Lung (tissue), 12 donors: ENCODE measurements around the gene LIX1. TPM values are rescaled to one million over a fixed set of nuclear protein-coding genes. Genes with fewer than 3 reads are reported as not detected.

Experiments used
- ATAC-seq: fragments of 200-7000 bp; cut with Tn5 transposase; one replicate; pipeline ENCODE4 v1.9.1; 2020; ENCODE audit warnings: moderate number of reproducible peaks; ENCODE audit not compliant: insufficient read depth, low FRiP score
- DNase-seq, 3 donors: peaks; one replicate each; pipeline ENCODE4 v3.0.0-alpha.2; 2013 to 2017
- H3K27ac ChIP-seq, 2 donors: one replicate each; pipeline ENCODE4 v1.5.1; 2013; ENCODE audit warnings: mild to moderate bottlenecking in 2 of 2, moderate library complexity in 2 of 2, control low read depth in 1 of 2, inconsistent platforms in 1 of 2, low read depth in 1 of 2, low read length in 1 of 2
- H3K27me3 ChIP-seq, 3 donors: one replicate each; pipeline ENCODE4 v1.5.1; 2013; ENCODE audit warnings: low read length in 2 of 3; ENCODE audit not compliant: control insufficient read depth in 3 of 3, insufficient read depth in 3 of 3
- H3K36me3 ChIP-seq, 4 donors: one replicate each; pipeline ENCODE4 v1.5.1; 2013; ENCODE audit warnings: low read length in 4 of 4, mild to moderate bottlenecking in 1 of 4, moderate library complexity in 1 of 4; ENCODE audit not compliant: control insufficient read depth in 4 of 4, insufficient read depth in 4 of 4
- H3K4me1 ChIP-seq, 5 donors: one replicate each; pipeline ENCODE4 v1.5.1; 2013; ENCODE audit warnings: low read length in 5 of 5, mild to moderate bottlenecking in 2 of 5, moderate library complexity in 1 of 5; ENCODE audit not compliant: control insufficient read depth in 5 of 5, insufficient read depth in 5 of 5
- H3K4me3 ChIP-seq: one replicate; pipeline ENCODE4 v1.5.1; 2013; ENCODE audit warnings: mild to moderate bottlenecking, control low read depth, moderate library complexity
- H3K9ac ChIP-seq, 2 donors: one replicate each; pipeline ENCODE4 v1.5.1; 2013; ENCODE audit warnings: low read length in 2 of 2, control low read depth in 1 of 2; ENCODE audit not compliant: insufficient read depth in 1 of 2
- H3K9me3 ChIP-seq, 4 donors: one replicate each; pipeline ENCODE4 v1.5.1; 2013; ENCODE audit warnings: low read length in 3 of 4, mild to moderate bottlenecking in 1 of 4, moderate library complexity in 1 of 4; ENCODE audit not compliant: control insufficient read depth in 4 of 4, insufficient read depth in 3 of 4
- WGBS, 2 donors: extraction: QIAGEN DNeasy Blood & Tissue Kit; methylation state at CpG; one replicate each; pipeline ENCODE4 v1.1.7; 2013; 5-methylcytosine and 5-hydroxymethylcytosine counted together
- polyA plus RNA-seq, 2 donors: library from polyadenylated mRNA; stranded (reverse); fragments of 200-250 nt; gene quantifications; one replicate each; pipeline ENCODE4 v1.2.1, GENCODE V29; 2013
- total RNA-seq, 2 donors: library from RNA; depleted of rRNA in 1 of 2; stranded (reverse); fragments of >200 nt in 1 of 2; gene quantifications; one replicate each; pipeline ENCODE4 v1.2.1, GENCODE V29; 2014 to 2021
- TF ChIP-seq, protein P1 (sequence below): IDR thresholded peaks from 2 replicates; pipeline ENCODE4 v1.5.1; 2012; ENCODE audit warnings: mild to moderate bottlenecking; ENCODE audit errors: control extremely low read depth, extremely low read depth
- donor health status: control.
- donor health status: control.
- donor health status: Bipolar disorder and iron deficiency.
- donor health status: healthy.
- donor health status: DM: yes; HTN: yes; CAD: no.

Gene LIX1
- total and polyA plus RNA-seq, 4 donors: 0.11 TPM; not detected in 3

DNA sequence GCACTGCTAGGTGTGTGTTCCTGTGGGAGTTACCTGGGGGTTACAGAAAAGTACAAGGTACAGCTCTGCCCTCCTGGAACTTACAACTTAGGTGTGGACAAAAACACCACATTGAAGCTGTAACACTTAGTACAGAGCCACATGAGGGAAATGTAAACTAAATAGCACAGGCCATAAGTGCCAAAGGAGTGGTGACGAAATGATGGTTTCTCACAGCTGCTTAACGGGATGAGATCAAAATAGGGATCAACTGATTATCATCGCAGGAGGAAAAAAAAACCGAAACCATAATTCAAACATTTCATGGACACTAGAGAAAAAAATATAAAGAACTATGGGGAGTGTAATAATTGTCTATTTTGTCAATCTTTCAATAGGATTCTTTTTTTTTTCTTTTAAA lies 5.9 kb downstream of the LIX1 start:
- Histone ChIP-seq H3K27ac (no peak overlapping the region), H3K9ac (no peak overlapping the region), H3K36me3 (no peaks in the 10 kb centered on the region), H3K4me3 (no peak overlapping the region), H3K4me1 (peaks cover 0 to 3% (median 0%) of the 10 kb centered on the region in 5 donors), H3K27me3 (no peaks in the 10 kb centered on the region), H3K9me3 (no peaks in the 10 kb centered on the region)
- TF ChIP-seq, protein P1, sequence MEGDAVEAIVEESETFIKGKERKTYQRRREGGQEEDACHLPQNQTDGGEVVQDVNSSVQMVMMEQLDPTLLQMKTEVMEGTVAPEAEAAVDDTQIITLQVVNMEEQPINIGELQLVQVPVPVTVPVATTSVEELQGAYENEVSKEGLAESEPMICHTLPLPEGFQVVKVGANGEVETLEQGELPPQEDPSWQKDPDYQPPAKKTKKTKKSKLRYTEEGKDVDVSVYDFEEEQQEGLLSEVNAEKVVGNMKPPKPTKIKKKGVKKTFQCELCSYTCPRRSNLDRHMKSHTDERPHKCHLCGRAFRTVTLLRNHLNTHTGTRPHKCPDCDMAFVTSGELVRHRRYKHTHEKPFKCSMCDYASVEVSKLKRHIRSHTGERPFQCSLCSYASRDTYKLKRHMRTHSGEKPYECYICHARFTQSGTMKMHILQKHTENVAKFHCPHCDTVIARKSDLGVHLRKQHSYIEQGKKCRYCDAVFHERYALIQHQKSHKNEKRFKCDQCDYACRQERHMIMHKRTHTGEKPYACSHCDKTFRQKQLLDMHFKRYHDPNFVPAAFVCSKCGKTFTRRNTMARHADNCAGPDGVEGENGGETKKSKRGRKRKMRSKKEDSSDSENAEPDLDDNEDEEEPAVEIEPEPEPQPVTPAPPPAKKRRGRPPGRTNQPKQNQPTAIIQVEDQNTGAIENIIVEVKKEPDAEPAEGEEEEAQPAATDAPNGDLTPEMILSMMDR: no peak
- no peak for ATAC-seq
- 86% methylated on average over 4 of the region's 4 CpGs for WGBS, 2 donors
- peak in 1 of 3 donors; percentile 14 for DNase-seq

GRCh38 chr5:97135868-97136267 lies 6.5 kb downstream of the LIX1 start:
- H3K4me3 ChIP-seq: no peak overlapping the region
- ATAC-seq: no peak
- TF ChIP-seq, protein P1: no peak
- peaks cover 0 to 3% (median 0%) of the 10 kb centered on the region in 5 donors for H3K4me1 ChIP-seq
- WGBS, 2 donors: 92% methylated on average over 4 of the region's 4 CpGs
- DNase-seq: no peak
- H3K27me3 ChIP-seq: no peaks in the 10 kb centered on the region
- H3K9ac ChIP-seq: no peak overlapping the region
- H3K27ac ChIP-seq: no peak overlapping the region
- no peaks in the 10 kb centered on the region for H3K9me3 ChIP-seq
- no peaks in the 10 kb centered on the region for H3K36me3 ChIP-seq

- no peaks in the 10 kb centered on the region for H3K27me3 ChIP-seq
- no peaks in the 10 kb centered on the region for H3K4me1 ChIP-seq
- H3K9ac ChIP-seq: no peak overlapping the region
- ATAC-seq (no peak), DNase-seq (no peak)
- TF ChIP-seq, protein P1: no peak
- H3K9me3 ChIP-seq: no peaks in the 10 kb centered on the region
- 90 to 92% methylated on average over 3 of the region's 3 CpGs for WGBS, 2 donors
- H3K36me3 ChIP-seq: no peaks in the 10 kb centered on the region
- no peak overlapping the region for H3K27ac ChIP-seq
- no peak overlapping the region for H3K4me3 ChIP-seq
These were observed 7.8 kb downstream of the LIX1 start for GRCh38 chr5:97134634-97135033.

- DNase-seq: no peak
- TF ChIP-seq, protein P1: no peak
- no peak overlapping the region for H3K27ac ChIP-seq
- no peaks in the 10 kb centered on the region for H3K9me3 ChIP-seq
- no peaks in the 10 kb centered on the region for H3K4me1 ChIP-seq
- H3K36me3 ChIP-seq: no peaks in the 10 kb centered on the region
- no peak for ATAC-seq
- no peak overlapping the region for H3K9ac ChIP-seq
- H3K4me3 ChIP-seq: no peak overlapping the region
- no peaks in the 10 kb centered on the region for H3K27me3 ChIP-seq
These were observed 9.3 kb downstream of the LIX1 start for GRCh38 chr5:97133101-97133500.
